ENCODE data around the gene TMC2. TPM values are rescaled to one million over a fixed set of nuclear protein-coding genes. Genes with fewer than 3 reads are reported as not detected.
"Not testable (repeated sequence)": the region's sequence is repeated elsewhere in the genome, so short reads cannot be mapped to it uniquely, and the experiment has no call there.

The TMC2 gene
- total RNA-seq (1 to 10 TPM in 1 of 7 donors, under 1 TPM in 5, not detected in 1; 0.09 to 1.2 (median 0.23) TPM), polyA plus RNA-seq (under 1 TPM in 2 of 3 donors, not detected in 1; 0.07 to 0.10 TPM)
- long read RNA-seq, donor 1: 0 reads
- long read RNA-seq, donor 2: 0 reads

- no peaks in the 10 kb centered on the region for H3K36me3 ChIP-seq
- intact Hi-C loops (cut with DNase I; ENCODE audit: low total_unique reads): no loop called here
- H3K4me3 ChIP-seq: no peak within 1 kb of the TSS
- no peak for DNase-seq
- no peak within 1 kb of the TSS for H3K27ac ChIP-seq
- no peaks in the 10 kb centered on the region for H3K4me1 ChIP-seq
- TF ChIP-seq CTCF (IDR thresholded peaks at IDR 0.05 in 8 of 11, conservative IDR thresholded peaks at IDR 0.05 in 3 of 11) (no peak), POLR2AphosphoS5 (IDR thresholded peaks at IDR 0.05) (no peak), POLR2A (IDR thresholded peaks at IDR 0.05) (no peak)
- H3K27me3 ChIP-seq (replicated peaks in 1 of 7): peaks cover 0 to 69% (median 0%) of the 10 kb centered on the region in 7 donors
- 74 to 84% (median 78%) methylated on average over 9 to 13 of the region's 13 CpGs for WGBS, 5 donors
- H3K9me3 ChIP-seq: no peaks in the 10 kb centered on the region
These were observed at the start of gene TMC2 for GRCh38 chr20:2536560-2536986. TSS of gene TMC2 (plus strand) at chr20:2536573. CDS start at chr20:2536622, 49 bp downstream.

GRCh38 chr20:2502808-2503384, 33.5 kb upstream of the TMC2 start:
- H3K4me3 ChIP-seq; H3K9me3 ChIP-seq; DNase-seq; intact Hi-C loops (cut with DNase I; ENCODE audit: low total_unique reads); H3K4me1 ChIP-seq; H3K27ac ChIP-seq; H3K27me3 ChIP-seq (replicated peaks in 1 of 7): not testable (repeated sequence)
- WGBS, 5 donors: 93 to 99% (median 94%) methylated on average over 2 of the region's 2 CpGs
- peaks cover 0 to 36% (median 22%) of the 10 kb centered on the region in 6 donors for H3K36me3 ChIP-seq

GRCh38 chr20:2504803-2505202, 31.6 kb upstream of the TMC2 start:
- H3K4me3 ChIP-seq; intact Hi-C loops (cut with DNase I; ENCODE audit: low total_unique reads); H3K9me3 ChIP-seq; H3K27ac ChIP-seq; DNase-seq; H3K27me3 ChIP-seq (replicated peaks in 1 of 7): not testable (repeated sequence)
- Histone ChIP-seq H3K4me1 (peaks cover 9 to 23% (median 20%) of the 10 kb centered on the region in 6 donors), H3K36me3 (peaks cover 0 to 16% (median 10%) of the 10 kb centered on the region in 6 donors)
- 63 to 76% (median 67%) methylated on average over 2 of the region's 2 CpGs for WGBS, 5 donors

GRCh38 chr20:2506426-2506825, 29.9 kb upstream of the TMC2 start:
- H3K9me3 ChIP-seq; H3K4me3 ChIP-seq; H3K27ac ChIP-seq; intact Hi-C loops (cut with DNase I; ENCODE audit: low total_unique reads); H3K27me3 ChIP-seq (replicated peaks in 1 of 7); H3K36me3 ChIP-seq; DNase-seq: not testable (repeated sequence)
- peaks cover 9 to 25% (median 20%) of the 10 kb centered on the region in 6 donors for H3K4me1 ChIP-seq
- WGBS, 5 donors: 92 to 98% (median 95%) methylated on average over 2 to 3 of the region's 5 CpGs

- DNase-seq: no peak
- peak overlapping the region in 3 of 8 donors; percentile 83 to 96 (median 85) for H3K4me3 ChIP-seq
- H3K27me3 ChIP-seq (replicated peaks in 1 of 7): peaks cover 0 to 3% (median 0%) of the 10 kb centered on the region in 7 donors
- TF ChIP-seq POLR2A (IDR thresholded peaks at IDR 0.05) (no peak), POLR2AphosphoS5 (IDR thresholded peaks at IDR 0.05) (no peak), CTCF (IDR thresholded peaks at IDR 0.05 in 8 of 11, conservative IDR thresholded peaks at IDR 0.05 in 3 of 11) (no peak)
- intact Hi-C loops (cut with DNase I; ENCODE audit: low total_unique reads): no loop called here
- 90 to 96% (median 91%) methylated on average over 5 of the region's 5 CpGs for WGBS, 5 donors
- no peaks in the 10 kb centered on the region for H3K36me3 ChIP-seq
- no peak overlapping the region for H3K27ac ChIP-seq
- H3K4me1 ChIP-seq: peaks cover 9 to 25% (median 20%) of the 10 kb centered on the region in 6 donors
- H3K9me3 ChIP-seq: no peaks in the 10 kb centered on the region
These were observed 28.9 kb upstream of the TMC2 start for GRCh38 chr20:2507464-2507863.

Data from spleen (tissue), 13 donors.